SK-N-SH (cell line): ENCODE data around the gene GJD4. TPM values are rescaled to one million over a fixed set of nuclear protein-coding genes. Genes with fewer than 3 reads are reported as not detected.

Source experiments
- CTCF ChIA-PET: fragments of 300-600, 350-600 bp; formaldehyde crosslinking; extraction: SDS; loops from one replicate; lab custom pipeline; 2021; lab: Yijun Ruan, JAX
- POLR2A ChIA-PET: fragments of 350-600 bp; sonication (Branson Sonifier 250); formaldehyde crosslinking; extraction: SDS; loops from one replicate; lab custom pipeline; 2020; ENCODE audit warnings: antibody characterized with exemption, inconsistent platforms; lab: Yijun Ruan, JAX
- DNase-seq: peaks from one replicate; pipeline ENCODE4 v3.0.0; 2012
- H2AFZ ChIP-seq: fragments of 200-600 bp; sonication (generic); 2 replicates; pipeline ENCODE4 v1.8.1; 2016; ENCODE audit warnings: antibody characterized with exemption, mild to moderate bottlenecking, low read depth
- H3F3A ChIP-seq: fragments of 200-600 bp; sonication (generic); replicated peaks from 2 replicates; pipeline ENCODE3; 2016; ENCODE audit warnings: antibody characterized with exemption, mild to moderate bottlenecking; ENCODE audit not compliant: insufficient read depth
- H3K27ac ChIP-seq, 2 experiments: fragments of 200-500 bp in 1 of 2; fragments of 200-600 bp in 1 of 2; sonication (Bioruptor generic) in 1 of 2; sonication (generic), shearing (Covaris generic) in 1 of 2; 2 replicates each; pipeline versions ENCODE4 v1.5.1 to v1.6.1; 2014 to 2016; ENCODE audit warnings: low read depth in 2 of 2, inconsistent platforms in 1 of 2, low read length in 1 of 2, mild to moderate bottlenecking in 1 of 2, mixed read lengths in 1 of 2
- H3K27me3 ChIP-seq: fragments of 200-600 bp; sonication (generic), shearing (Covaris generic); 2 replicates; pipeline ENCODE4 v1.6.1; 2016; ENCODE audit warnings: mixed run types; ENCODE audit not compliant: insufficient read depth
- H3K36me3 ChIP-seq, 2 experiments: fragments of 200-500 bp in 1 of 2; fragments of 200-600 bp in 1 of 2; sonication (Bioruptor generic) in 1 of 2; sonication (generic) in 1 of 2; replicated peaks in 1 of 2; 2 replicates each; pipeline versions ENCODE3 to v1.5.1; 2014 to 2016; ENCODE audit warnings: low read length in 1 of 2, mild to moderate bottlenecking in 1 of 2; ENCODE audit not compliant: insufficient read depth in 2 of 2, control insufficient read depth in 1 of 2
- H3K4me1 ChIP-seq, 2 experiments: fragments of 200-500 bp in 1 of 2; fragments of 200-600 bp in 1 of 2; sonication (Bioruptor generic) in 1 of 2; sonication (generic), shearing (Covaris generic) in 1 of 2; 2 replicates each; pipeline versions ENCODE4 v1.5.1 to v1.6.1; 2014 to 2016; ENCODE audit warnings: low read depth in 1 of 2, low read length in 1 of 2, mixed run types in 1 of 2; ENCODE audit not compliant: insufficient read depth in 2 of 2, control insufficient read depth in 1 of 2
- H3K4me2 ChIP-seq: fragments of 200-600 bp; sonication (generic), shearing (Covaris generic); 2 replicates; pipeline ENCODE4 v1.6.1; 2017; ENCODE audit warnings: mixed run types
- H3K4me3 ChIP-seq, 2 experiments: fragments of 200-500 bp in 1 of 2; fragments of 200-600 bp in 1 of 2; sonication (Bioruptor generic) in 1 of 2; sonication (generic), shearing (Covaris generic) in 1 of 2; 2 replicates each; pipeline versions ENCODE4 v1.5.1 to v1.8.1; 2014 to 2016; ENCODE audit warnings: low read depth in 2 of 2, inconsistent platforms in 1 of 2, low read length in 1 of 2, mild to moderate bottlenecking in 1 of 2, mixed read lengths in 1 of 2, moderate library complexity in 1 of 2
- H3K79me2 ChIP-seq: fragments of 200-600 bp; sonication (generic); 2 replicates; pipeline ENCODE4 v1.8.1; 2017; ENCODE audit warnings: mild to moderate bottlenecking; ENCODE audit not compliant: insufficient read depth
- H3K9ac ChIP-seq: fragments of 200-600 bp; sonication (generic); 2 replicates; pipeline ENCODE4 v1.6.1; 2017; ENCODE audit warnings: mixed run types
- H3K9me2 ChIP-seq: fragments of 200-600 bp; sonication (generic); 2 replicates; pipeline ENCODE4 v1.6.1; 2017; ENCODE audit warnings: mixed run types
- H3K9me3 ChIP-seq: fragments of 200-600 bp; sonication (generic); 2 replicates; pipeline ENCODE4 v1.6.1; 2017; ENCODE audit warnings: mixed run types, mild to moderate bottlenecking, moderate library complexity
- H4K20me1 ChIP-seq: fragments of 200-600 bp; sonication (generic); 2 replicates; pipeline ENCODE4 v1.6.1; 2017; ENCODE audit warnings: mild to moderate bottlenecking, mixed run types; ENCODE audit not compliant: insufficient read depth
- ELF1 ChIP-seq: IDR thresholded peaks from 2 replicates; pipeline ENCODE4 v1.4.0; 2012
- EP300 ChIP-seq, 2 experiments: IDR thresholded peaks; 2 replicates each; pipeline versions ENCODE4 v1.4.0 to v1.6.1; 2012; ENCODE audit warnings: borderline replicate concordance in 1 of 2, low read depth in 1 of 2, low read length in 1 of 2
- EZH2phosphoT487 ChIP-seq: fragments of 200-600 bp; sonication (generic); IDR thresholded peaks from 2 replicates; pipeline ENCODE4 v1.6.1; 2017; ENCODE audit warnings: low read depth, mixed run types, mild to moderate bottlenecking, antibody characterized with exemption, moderate library complexity, borderline replicate concordance
- MEF2A ChIP-seq: IDR thresholded peaks from 2 replicates; pipeline ENCODE4 v1.4.0; 2012; ENCODE audit warnings: low read depth, borderline replicate concordance
- RAD21 ChIP-seq: IDR thresholded peaks from 2 replicates; pipeline ENCODE4 v1.6.1; 2012; ENCODE audit warnings: mild to moderate bottlenecking, low read length
- RCOR1 ChIP-seq: fragments of 150-350 bp; IDR thresholded peaks from 2 replicates; pipeline ENCODE4 v1.6.1; 2017; ENCODE audit warnings: antibody characterized with exemption, low read length
- SMC3 ChIP-seq: IDR thresholded peaks from 2 replicates; pipeline ENCODE4 v1.6.1; 2012; ENCODE audit warnings: low read depth, low read length, improper control_type of control experiment
- TEAD4 ChIP-seq: IDR thresholded peaks from 2 replicates; pipeline ENCODE4 v1.4.0; 2012; ENCODE audit warnings: mild to moderate bottlenecking, borderline replicate concordance; ENCODE audit not compliant: insufficient read depth
- WGBS: methylation state at CpG from one replicate; pipeline ENCODE4 v1.1.6; 2017; ENCODE audit warnings: low lambda C conversion rate; 5-methylcytosine and 5-hydroxymethylcytosine counted together
- polyA plus RNA-seq, 3 experiments: library from polyadenylated mRNA; depleted of rRNA; stranded (reverse); fragments of >200 nt; gene quantifications; 2 replicates each; pipeline ENCODE4 v1.2.3, GENCODE V29; 2012
- TF ChIP-seq, protein P1 (sequence below): fragments of 150-350 bp; IDR thresholded peaks from 2 replicates; pipeline ENCODE4 v1.6.1; 2016; ENCODE audit warnings: mild to moderate bottlenecking, low read depth, low read length
- TF ChIP-seq, protein P2 (sequence below): IDR thresholded peaks from 2 replicates; pipeline ENCODE4; 2012
- TF ChIP-seq, protein P3 (sequence below): fragments of 200-600 bp; sonication (generic); IDR thresholded peaks from 2 replicates; pipeline ENCODE4 v1.6.1; 2017; ENCODE audit warnings: antibody characterized with exemption, mild to moderate bottlenecking, moderate library complexity
- TF ChIP-seq, protein P4 (sequence below): IDR thresholded peaks from 2 replicates; pipeline ENCODE4 v1.4.0; 2012; ENCODE audit warnings: low read depth, borderline replicate concordance
- TF ChIP-seq, protein P5 (sequence below): IDR thresholded peaks from 2 replicates; pipeline ENCODE4 v1.4.0; 2012; ENCODE audit warnings: low read depth, borderline replicate concordance

The GJD4 gene
- polyA plus RNA-seq, 1 of the 3 experiments (the other 2 are of a cell fraction): not detected

DNA sequence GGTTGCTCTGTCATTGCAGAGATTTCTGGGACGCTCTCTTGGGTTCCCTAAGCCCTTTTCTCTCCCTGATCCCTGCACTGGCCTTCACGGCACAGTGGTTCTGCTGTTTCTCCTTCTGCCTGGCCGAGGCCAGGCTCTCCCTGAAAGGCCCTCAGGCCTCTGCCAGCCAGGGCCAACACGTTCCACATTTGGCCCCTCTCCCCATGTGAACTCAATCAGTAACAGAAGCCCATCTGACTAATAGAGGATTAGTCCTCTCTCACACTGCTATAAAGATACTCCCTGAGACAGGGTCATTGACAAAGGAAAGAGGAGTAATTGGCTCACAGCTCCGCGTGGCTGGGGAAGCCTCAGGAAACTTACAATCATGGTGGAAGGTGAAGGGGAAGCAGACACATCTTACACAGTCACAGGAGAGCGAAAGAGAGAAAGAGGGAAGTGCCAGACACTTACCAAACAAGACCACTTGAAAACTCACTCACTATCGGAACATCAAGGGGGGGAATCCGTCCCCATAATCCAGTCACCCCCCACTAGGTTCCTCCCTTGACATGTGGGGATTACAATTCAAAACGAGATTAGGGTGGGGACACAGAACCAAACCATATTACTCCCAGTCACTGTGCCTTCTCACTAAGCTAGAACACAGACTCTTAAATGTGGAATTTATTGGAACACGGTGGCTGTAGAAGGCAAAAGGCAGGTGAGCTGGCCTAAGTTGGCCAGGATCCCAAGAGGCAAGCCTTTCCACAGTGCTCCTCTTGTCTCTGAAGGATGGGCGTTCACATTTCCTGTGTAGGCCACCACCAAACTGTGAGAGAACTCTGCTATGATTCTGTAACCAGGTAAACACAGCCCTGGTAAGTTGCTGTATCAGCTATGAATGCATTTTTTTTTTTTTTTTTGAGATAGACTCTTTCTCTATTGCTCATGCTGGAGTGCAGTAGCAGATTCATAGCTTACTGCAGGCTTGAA is 28.2 kb downstream of the GJD4 start:
- Histone ChIP-seq H3K4me2 (no peak overlapping the region), H3K36me3 (peaks cover 0 to 5% of the 10 kb centered on the region in 2 experiments), H4K20me1 (peaks cover 12% of the 10 kb centered on the region; the same call in 1 of the 2 replicates), H3K27me3 (no peaks in the 10 kb centered on the region), H2AFZ (no peak overlapping the region), H3K79me2 (peaks cover 5% of the 10 kb centered on the region; the same call in 1 of the 2 replicates), H3K9ac (no peak overlapping the region), H3K27ac (no peak overlapping the region), H3K9me2 (no peaks in the 10 kb centered on the region), H3F3A (peaks cover 21% of the 10 kb centered on the region), H3K9me3 (no peaks in the 10 kb centered on the region), H3K4me3 (no peak overlapping the region), H3K4me1 (peaks cover 0 to 7% of the 10 kb centered on the region in 2 experiments; a peak in 1 of 4 replicates)
- no peak for TF ChIP-seq RCOR1
- TF ChIP-seq, protein P1, sequence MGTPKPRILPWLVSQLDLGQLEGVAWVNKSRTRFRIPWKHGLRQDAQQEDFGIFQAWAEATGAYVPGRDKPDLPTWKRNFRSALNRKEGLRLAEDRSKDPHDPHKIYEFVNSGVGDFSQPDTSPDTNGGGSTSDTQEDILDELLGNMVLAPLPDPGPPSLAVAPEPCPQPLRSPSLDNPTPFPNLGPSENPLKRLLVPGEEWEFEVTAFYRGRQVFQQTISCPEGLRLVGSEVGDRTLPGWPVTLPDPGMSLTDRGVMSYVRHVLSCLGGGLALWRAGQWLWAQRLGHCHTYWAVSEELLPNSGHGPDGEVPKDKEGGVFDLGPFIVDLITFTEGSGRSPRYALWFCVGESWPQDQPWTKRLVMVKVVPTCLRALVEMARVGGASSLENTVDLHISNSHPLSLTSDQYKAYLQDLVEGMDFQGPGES: no peak
- ChIA-PET CTCF (interaction anchor here (0.6 to 2.5 kb wide), 5 partner anchors 21 to 1862 kb away, joined by 3 to 12 read pairs (median 3); no protein-coding TSS in a partner anchor), POLR2A (no interaction called here)
- WGBS: 64% methylated on average over 12 of the region's 12 CpGs
- no peak for DNase-seq

DNA sequence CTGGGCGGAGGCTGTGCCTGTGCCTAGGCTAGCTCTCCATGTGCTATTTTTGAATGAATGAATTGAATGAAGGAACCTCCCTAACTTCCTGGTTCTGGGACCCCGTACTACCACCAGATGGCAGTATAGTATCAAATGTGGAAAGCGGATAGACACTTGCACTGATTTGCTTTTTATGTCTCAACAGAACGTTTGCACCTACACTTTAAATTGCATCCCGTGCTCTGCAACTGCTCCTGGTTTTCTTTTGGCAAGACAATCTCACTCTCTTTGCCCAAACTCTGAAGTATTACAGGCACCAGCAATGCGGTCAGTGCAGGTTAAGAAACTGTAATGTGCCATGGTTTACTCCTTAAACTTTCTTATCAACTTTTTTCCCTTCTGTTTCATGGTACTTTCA is 30.4 kb downstream of the GJD4 start:
- POLR2A ChIA-PET: no interaction called here
- 16% methylated on average over 6 of the region's 6 CpGs for WGBS
- peaks cover 28% of the 10 kb centered on the region for H3F3A ChIP-seq

More for the DNA sequence above, 30.4 kb downstream of the GJD4 start:
- Histone ChIP-seq H3K27me3 (no peaks in the 10 kb centered on the region), H2AFZ (no peak overlapping the region), H3K36me3 (peaks cover 0 to 11% of the 10 kb centered on the region in 2 experiments), H3K9me2 (no peaks in the 10 kb centered on the region), H3K9me3 (no peaks in the 10 kb centered on the region), H4K20me1 (peaks cover 24% of the 10 kb centered on the region), H3K79me2 (peaks cover 18% of the 10 kb centered on the region), H3K27ac (no peak overlapping the region), H3K4me1 (peaks cover 7 to 9% of the 10 kb centered on the region in 2 experiments; a peak in 2 of 4 replicates), H3K4me2 (no peak overlapping the region), H3K4me3 (no peak overlapping the region; a peak in 1 of 4 replicates), H3K9ac (no peak overlapping the region)
- TF ChIP-seq TEAD4 (no peak), ELF1 (peak; percentile 90), MEF2A (no peak), SMC3 (peak; percentile 97), EP300 (IDR thresholded peaks at IDR 0.05; ENCODE audit: borderline replicate concordance in 1 of 2, low read depth in 1 of 2, low read length in 1 of 2) (no peak), EZH2phosphoT487 (no peak), RAD21 (peak; percentile 95)
- TF ChIP-seq, protein P2, sequence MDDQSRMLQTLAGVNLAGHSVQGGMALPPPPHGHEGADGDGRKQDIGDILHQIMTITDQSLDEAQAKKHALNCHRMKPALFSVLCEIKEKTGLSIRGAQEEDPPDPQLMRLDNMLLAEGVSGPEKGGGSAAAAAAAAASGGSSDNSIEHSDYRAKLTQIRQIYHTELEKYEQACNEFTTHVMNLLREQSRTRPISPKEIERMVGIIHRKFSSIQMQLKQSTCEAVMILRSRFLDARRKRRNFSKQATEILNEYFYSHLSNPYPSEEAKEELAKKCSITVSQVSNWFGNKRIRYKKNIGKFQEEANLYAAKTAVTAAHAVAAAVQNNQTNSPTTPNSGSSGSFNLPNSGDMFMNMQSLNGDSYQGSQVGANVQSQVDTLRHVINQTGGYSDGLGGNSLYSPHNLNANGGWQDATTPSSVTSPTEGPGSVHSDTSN: no peak
- TF ChIP-seq, protein P3, sequence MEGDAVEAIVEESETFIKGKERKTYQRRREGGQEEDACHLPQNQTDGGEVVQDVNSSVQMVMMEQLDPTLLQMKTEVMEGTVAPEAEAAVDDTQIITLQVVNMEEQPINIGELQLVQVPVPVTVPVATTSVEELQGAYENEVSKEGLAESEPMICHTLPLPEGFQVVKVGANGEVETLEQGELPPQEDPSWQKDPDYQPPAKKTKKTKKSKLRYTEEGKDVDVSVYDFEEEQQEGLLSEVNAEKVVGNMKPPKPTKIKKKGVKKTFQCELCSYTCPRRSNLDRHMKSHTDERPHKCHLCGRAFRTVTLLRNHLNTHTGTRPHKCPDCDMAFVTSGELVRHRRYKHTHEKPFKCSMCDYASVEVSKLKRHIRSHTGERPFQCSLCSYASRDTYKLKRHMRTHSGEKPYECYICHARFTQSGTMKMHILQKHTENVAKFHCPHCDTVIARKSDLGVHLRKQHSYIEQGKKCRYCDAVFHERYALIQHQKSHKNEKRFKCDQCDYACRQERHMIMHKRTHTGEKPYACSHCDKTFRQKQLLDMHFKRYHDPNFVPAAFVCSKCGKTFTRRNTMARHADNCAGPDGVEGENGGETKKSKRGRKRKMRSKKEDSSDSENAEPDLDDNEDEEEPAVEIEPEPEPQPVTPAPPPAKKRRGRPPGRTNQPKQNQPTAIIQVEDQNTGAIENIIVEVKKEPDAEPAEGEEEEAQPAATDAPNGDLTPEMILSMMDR: peak; percentile 91
- TF ChIP-seq, protein P4, sequence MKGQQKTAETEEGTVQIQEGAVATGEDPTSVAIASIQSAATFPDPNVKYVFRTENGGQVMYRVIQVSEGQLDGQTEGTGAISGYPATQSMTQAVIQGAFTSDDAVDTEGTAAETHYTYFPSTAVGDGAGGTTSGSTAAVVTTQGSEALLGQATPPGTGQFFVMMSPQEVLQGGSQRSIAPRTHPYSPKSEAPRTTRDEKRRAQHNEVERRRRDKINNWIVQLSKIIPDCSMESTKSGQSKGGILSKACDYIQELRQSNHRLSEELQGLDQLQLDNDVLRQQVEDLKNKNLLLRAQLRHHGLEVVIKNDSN: no peak
- TF ChIP-seq, protein P5, sequence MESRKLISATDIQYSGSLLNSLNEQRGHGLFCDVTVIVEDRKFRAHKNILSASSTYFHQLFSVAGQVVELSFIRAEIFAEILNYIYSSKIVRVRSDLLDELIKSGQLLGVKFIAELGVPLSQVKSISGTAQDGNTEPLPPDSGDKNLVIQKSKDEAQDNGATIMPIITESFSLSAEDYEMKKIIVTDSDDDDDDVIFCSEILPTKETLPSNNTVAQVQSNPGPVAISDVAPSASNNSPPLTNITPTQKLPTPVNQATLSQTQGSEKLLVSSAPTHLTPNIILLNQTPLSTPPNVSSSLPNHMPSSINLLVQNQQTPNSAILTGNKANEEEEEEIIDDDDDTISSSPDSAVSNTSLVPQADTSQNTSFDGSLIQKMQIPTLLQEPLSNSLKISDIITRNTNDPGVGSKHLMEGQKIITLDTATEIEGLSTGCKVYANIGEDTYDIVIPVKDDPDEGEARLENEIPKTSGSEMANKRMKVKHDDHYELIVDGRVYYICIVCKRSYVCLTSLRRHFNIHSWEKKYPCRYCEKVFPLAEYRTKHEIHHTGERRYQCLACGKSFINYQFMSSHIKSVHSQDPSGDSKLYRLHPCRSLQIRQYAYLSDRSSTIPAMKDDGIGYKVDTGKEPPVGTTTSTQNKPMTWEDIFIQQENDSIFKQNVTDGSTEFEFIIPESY: no peak
- DNase-seq: peak; percentile 65
- CTCF ChIA-PET: interaction anchor here (0.6 to 3.5 kb wide), 57 partner anchors 8 to 1860 kb away, joined by 3 to 55 read pairs (median 3); partner anchors contain the start of gene GJD4
